ENCODE data around the gene THAP3.

Gene THAP3

DNA sequence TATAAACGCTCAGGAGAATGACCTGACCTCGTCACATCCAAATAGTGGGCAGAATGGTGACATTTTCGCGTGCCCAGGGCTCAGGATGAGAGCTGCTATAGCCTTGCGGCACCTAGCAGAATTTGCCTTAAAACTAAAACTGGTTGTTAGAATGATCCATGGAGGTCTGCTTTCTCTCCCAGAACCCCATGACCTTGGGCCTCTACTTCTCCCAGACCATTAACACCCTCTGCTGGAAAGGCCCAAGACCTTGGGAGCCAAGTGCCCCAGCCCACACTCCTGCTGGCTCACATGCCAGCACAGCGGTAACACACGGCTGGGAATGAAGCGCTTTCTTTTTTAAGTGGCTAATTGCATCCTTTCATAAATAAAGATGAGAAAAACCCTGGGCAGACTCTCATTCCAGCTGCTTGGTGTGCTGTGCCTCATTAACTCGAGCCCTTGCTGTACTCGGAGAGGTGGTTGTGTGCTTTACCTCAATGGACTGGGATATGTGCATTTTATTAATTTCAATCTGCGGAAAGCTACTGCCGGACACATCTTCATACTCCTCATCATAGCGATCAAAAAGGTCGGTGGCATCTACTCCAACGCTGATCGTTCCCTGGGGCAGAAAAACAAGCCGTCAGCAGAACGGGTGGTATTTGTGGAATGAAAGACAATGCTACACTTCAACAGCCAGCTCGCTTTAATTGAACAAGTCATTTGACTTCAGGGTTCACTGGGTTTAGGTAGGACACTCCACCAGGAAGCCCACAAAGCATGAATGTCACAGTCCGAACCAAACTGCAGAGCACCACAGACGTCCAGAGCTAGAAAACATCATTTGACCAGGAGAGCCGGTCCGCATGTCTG, 29.0 kb downstream of the THAP3 start:
- Histone ChIP-seq H4K20me1 (ENCODE audit: insufficient read depth, low read length) (0 out of 2 replicates have a peak, but pooled peaks cover 4% of the 10 kb centered on the region), H3K9ac (ENCODE audit: low read depth, low read length) (no peak overlapping the region), H3K79me2 (ENCODE audit: insufficient read depth, low read length) (peaks cover 6% of the 10 kb centered on the region), H3K36me3 (ENCODE audit: insufficient read depth, low read length) (peaks cover 53% of the 10 kb centered on the region), H3K4me3 (ENCODE audit: low read depth in 1 of 2, low read length in 2 of 2) (no peak overlapping the region), H3K27me3 (ENCODE audit: insufficient read depth, low read length, poor library complexity) (no peaks in the 10 kb centered on the region), H2AFZ (ENCODE audit: low read depth, low read length) (no peak overlapping the region), H3K27ac (ENCODE audit: low read length) (no peak overlapping the region), H3K4me1 (ENCODE audit: insufficient read depth, low read length) (no peaks in the 10 kb centered on the region), H3K4me2 (ENCODE audit: insufficient read depth, low read length) (no peak overlapping the region), H3K9me3 (ENCODE audit: insufficient read depth, low read length, severe bottlenecking) (no peaks in the 10 kb centered on the region)
- DNase-seq: no peak
- no peak for TF ChIP-seq EZH2 (IDR thresholded peaks at IDR 0.05; ENCODE audit: borderline replicate concordance, low read depth, low read length, severe bottlenecking)
- TF ChIP-seq CTCF (IDR thresholded peaks at IDR 0.05; ENCODE audit: borderline replicate concordance, extremely low read depth, low read length, poor library complexity, severe bottlenecking): no peak
- ATAC-seq (ENCODE audit: insufficient read depth, low read depth): no peak

- no peak for ATAC-seq (ENCODE audit: insufficient read depth, low read depth)
- Histone ChIP-seq H2AFZ (ENCODE audit: low read depth, low read length) (no peak overlapping the region), H3K36me3 (ENCODE audit: insufficient read depth, low read length) (peaks cover 27% of the 10 kb centered on the region), H3K4me1 (ENCODE audit: insufficient read depth, low read length) (no peaks in the 10 kb centered on the region), H3K9me3 (ENCODE audit: insufficient read depth, low read length, severe bottlenecking) (no peaks in the 10 kb centered on the region), H3K27ac (ENCODE audit: low read length) (no peak overlapping the region), H3K27me3 (ENCODE audit: insufficient read depth, low read length, poor library complexity) (no peaks in the 10 kb centered on the region), H3K9ac (ENCODE audit: low read depth, low read length) (no peak overlapping the region), H3K4me3 (ENCODE audit: low read depth in 1 of 2, low read length in 2 of 2) (no peak overlapping the region), H3K4me2 (ENCODE audit: insufficient read depth, low read length) (no peak overlapping the region), H4K20me1 (ENCODE audit: insufficient read depth, low read length) (peaks cover 18% of the 10 kb centered on the region; the same call in 1 of the 2 replicates), H3K79me2 (ENCODE audit: insufficient read depth, low read length) (peaks cover 13% of the 10 kb centered on the region)
- no peak for TF ChIP-seq CTCF (IDR thresholded peaks at IDR 0.05; ENCODE audit: borderline replicate concordance, extremely low read depth, low read length, poor library complexity, severe bottlenecking)
- no peak for TF ChIP-seq EZH2 (IDR thresholded peaks at IDR 0.05; ENCODE audit: borderline replicate concordance, low read depth, low read length, severe bottlenecking)
- no peak for DNase-seq
Observed at GRCh38 chr1:6657138-6657537, 32.5 kb downstream of the THAP3 start.

- peaks cover 18% of the 10 kb centered on the region for H3K79me2 ChIP-seq (ENCODE audit: insufficient read depth, low read length)
Observed at GRCh38 chr1:6658359-6659060, 33.8 kb downstream of the THAP3 start.

More at GRCh38 chr1:6658359-6659060, 33.8 kb downstream of the THAP3 start:
- Histone ChIP-seq H4K20me1 (ENCODE audit: insufficient read depth, low read length) (peaks cover 24% of the 10 kb centered on the region; the same call in 1 of the 2 replicates), H3K9me3 (ENCODE audit: insufficient read depth, low read length, severe bottlenecking) (no peaks in the 10 kb centered on the region), H3K4me3 (ENCODE audit: low read depth in 1 of 2, low read length in 2 of 2) (no peak overlapping the region), H3K27me3 (ENCODE audit: insufficient read depth, low read length, poor library complexity) (no peaks in the 10 kb centered on the region), H3K4me2 (ENCODE audit: insufficient read depth, low read length) (no peak overlapping the region), H3K36me3 (ENCODE audit: insufficient read depth, low read length) (peaks cover 20% of the 10 kb centered on the region), H3K4me1 (ENCODE audit: insufficient read depth, low read length) (no peaks in the 10 kb centered on the region), H3K27ac (ENCODE audit: low read length) (no peak overlapping the region), H2AFZ (ENCODE audit: low read depth, low read length) (no peak overlapping the region), H3K9ac (ENCODE audit: low read depth, low read length) (no peak overlapping the region)
- no peak for ATAC-seq (ENCODE audit: insufficient read depth, low read depth)
- TF ChIP-seq EZH2 (IDR thresholded peaks at IDR 0.05; ENCODE audit: borderline replicate concordance, low read depth, low read length, severe bottlenecking) (no peak), CTCF (IDR thresholded peaks at IDR 0.05; ENCODE audit: borderline replicate concordance, extremely low read depth, low read length, poor library complexity, severe bottlenecking) (no peak)
- DNase-seq: no peak

Measured in DND-41 (cell line).